ENCODE results near the gene DNAH17. TPM values are rescaled to one million over a fixed set of nuclear protein-coding genes. Genes with fewer than 3 reads are reported as not detected.

Gene DNAH17
- total RNA-seq, 1 experiment from 2014 or later = 0.13 TPM

- no peak overlapping the region for H3K18ac ChIP-seq (ENCODE audit: insufficient read length, low read depth, low read length)
- Mint-ChIP-seq H3K27me3 (ENCODE audit: low read depth) (peaks cover 7% of the 10 kb centered on the region), H3K36me3 (ENCODE audit: insufficient read depth in 1 of 3, low read depth in 3 of 3) (no peaks in the 10 kb centered on the region), H3K9me3 (no peaks in the 10 kb centered on the region), H3K27ac (no peak overlapping the region), H3K4me3 (no peak overlapping the region), H3K4me1 (peaks cover 9 to 12% of the 10 kb centered on the region in 2 experiments)
- no peak overlapping the region for H3K14ac ChIP-seq (ENCODE audit: insufficient read depth, low read length)
- H4K20me1 ChIP-seq (ENCODE audit: control insufficient read depth, insufficient read depth, insufficient read length) = no peaks in the 10 kb centered on the region
- H3K27me3 ChIP-seq (ENCODE audit: insufficient read depth, low read length) = no peaks in the 10 kb centered on the region
- H2BK12ac ChIP-seq (ENCODE audit: insufficient read length, low read depth, low read length) = no peak overlapping the region
- no peak overlapping the region for H3K27ac ChIP-seq (ENCODE audit: insufficient read length, low read depth, low read length)
- no peak overlapping the region for H2AFZ ChIP-seq (ENCODE audit: low read length)
- no peak overlapping the region for H4K91ac ChIP-seq (ENCODE audit: insufficient read length, low read depth, low read length)
- H2BK120ac ChIP-seq (ENCODE audit: low read depth, low read length, poor library complexity, severe bottlenecking) = no peak overlapping the region
- H3K23ac ChIP-seq (ENCODE audit: insufficient read length, low read depth, low read length) = no peak overlapping the region
- H2BK5ac ChIP-seq (ENCODE audit: insufficient read length, low read length) = no peak overlapping the region
- H3K23me2 ChIP-seq (ENCODE audit: insufficient read length, low read depth, low read length, poor library complexity, severe bottlenecking) = no peaks in the 10 kb centered on the region
- no CpG with 5 or more reads among the region's 25 CpGs for WGBS (ENCODE audit: extremely low coverage, insufficient read length, low lambda C conversion rate)
- H3K9ac ChIP-seq (ENCODE audit: extremely low read depth, insufficient read length, low read length) = no peak overlapping the region
- no peak overlapping the region for H3T11ph ChIP-seq (ENCODE audit: low read length)
- H3K79me2 ChIP-seq (ENCODE audit: insufficient read depth, low read length) = no peaks in the 10 kb centered on the region
- H2BK15ac ChIP-seq (ENCODE audit: low read depth, low read length) = no peak overlapping the region
- no peak overlapping the region for H2AK5ac ChIP-seq (ENCODE audit: insufficient read length, low read length)
- H3K4me1 ChIP-seq (ENCODE audit: insufficient read depth, low read length) = peaks cover 4% of the 10 kb centered on the region
- no peak overlapping the region for H4K8ac ChIP-seq (replicated peaks; ENCODE audit: insufficient read length, low read depth, low read length)
- no peak for DNase-seq
- no peaks in the 10 kb centered on the region for H3K79me1 ChIP-seq (ENCODE audit: insufficient read depth, low read depth, low read length, poor library complexity, severe bottlenecking)
- TF ChIP-seq, protein P1, sequence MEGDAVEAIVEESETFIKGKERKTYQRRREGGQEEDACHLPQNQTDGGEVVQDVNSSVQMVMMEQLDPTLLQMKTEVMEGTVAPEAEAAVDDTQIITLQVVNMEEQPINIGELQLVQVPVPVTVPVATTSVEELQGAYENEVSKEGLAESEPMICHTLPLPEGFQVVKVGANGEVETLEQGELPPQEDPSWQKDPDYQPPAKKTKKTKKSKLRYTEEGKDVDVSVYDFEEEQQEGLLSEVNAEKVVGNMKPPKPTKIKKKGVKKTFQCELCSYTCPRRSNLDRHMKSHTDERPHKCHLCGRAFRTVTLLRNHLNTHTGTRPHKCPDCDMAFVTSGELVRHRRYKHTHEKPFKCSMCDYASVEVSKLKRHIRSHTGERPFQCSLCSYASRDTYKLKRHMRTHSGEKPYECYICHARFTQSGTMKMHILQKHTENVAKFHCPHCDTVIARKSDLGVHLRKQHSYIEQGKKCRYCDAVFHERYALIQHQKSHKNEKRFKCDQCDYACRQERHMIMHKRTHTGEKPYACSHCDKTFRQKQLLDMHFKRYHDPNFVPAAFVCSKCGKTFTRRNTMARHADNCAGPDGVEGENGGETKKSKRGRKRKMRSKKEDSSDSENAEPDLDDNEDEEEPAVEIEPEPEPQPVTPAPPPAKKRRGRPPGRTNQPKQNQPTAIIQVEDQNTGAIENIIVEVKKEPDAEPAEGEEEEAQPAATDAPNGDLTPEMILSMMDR (conservative IDR thresholded peaks at IDR 0.05) = no peak
- H3K4ac ChIP-seq (ENCODE audit: low read depth, low read length) = no peak overlapping the region
- H2BK20ac ChIP-seq (ENCODE audit: low read depth, low read length, poor library complexity, severe bottlenecking) = no peak overlapping the region
- no peak overlapping the region for H3K4me2 ChIP-seq (ENCODE audit: insufficient read depth, insufficient read length, low read length)
- H3K56ac ChIP-seq (ENCODE audit: insufficient read length, low read depth, low read length) = no peak overlapping the region
- no peaks in the 10 kb centered on the region for H3K9me3 ChIP-seq (ENCODE audit: control insufficient read depth, low read depth, low read length)
- no peak overlapping the region for H4K5ac ChIP-seq (ENCODE audit: insufficient read length, low read depth, low read length)
These were observed 74.5 kb downstream of the DNAH17 start for GRCh38 chr17:78502611-78503148.

Measured in H9 (cell line).